HepG2 (cell line): ENCODE results near the gene PLVAP. TPM values are rescaled to one million over a fixed set of nuclear protein-coding genes. Genes with fewer than 3 reads are reported as not detected.

Experiments used
- ARID4A ChIP-seq: sonication (generic); formaldehyde crosslinking; IDR thresholded peaks from 2 replicates; pipeline ENCODE4 v1.5.0; 2020; ENCODE audit warnings: mild to moderate bottlenecking, missing genetic modification reagents, borderline replicate concordance
- BRD4 ChIP-seq: sonication (generic); formaldehyde crosslinking; IDR thresholded peaks from 2 replicates; pipeline ENCODE4 v1.4.0; 2020; ENCODE audit warnings: missing genetic modification reagents
- CREM ChIP-seq, 2 experiments: sonication (generic) in 1 of 2; formaldehyde crosslinking in 1 of 2; IDR thresholded peaks; 2 replicates each; pipeline versions ENCODE4 v1.4.0 to v1.6.1; 2016 to 2020; ENCODE audit warnings: antibody characterized with exemption in 1 of 2, mild to moderate bottlenecking in 1 of 2, missing genetic modification reagents in 1 of 2
- IRX3 ChIP-seq: sonication (generic); formaldehyde crosslinking; IDR thresholded peaks from 2 replicates; pipeline ENCODE4 v1.8.1; 2023; ENCODE audit warnings: mild to moderate bottlenecking, low read depth, missing genetic modification reagents, borderline replicate concordance
- KDM3A ChIP-seq: IDR thresholded peaks from 2 replicates; pipeline ENCODE4 v1.6.1; 2018; ENCODE audit warnings: low read depth, missing compliant biosample characterization
- MED8 ChIP-seq: sonication (generic); formaldehyde crosslinking; IDR thresholded peaks from 2 replicates; pipeline ENCODE4 v1.8.1; 2023; ENCODE audit warnings: mild to moderate bottlenecking, missing genetic modification reagents; ENCODE audit not compliant: insufficient replicate concordance
- ZHX2 ChIP-seq, 2 experiments: sonication (generic) in 1 of 2; formaldehyde crosslinking in 1 of 2; IDR thresholded peaks; 2 replicates each; pipeline versions ENCODE4 v1.6.1 to v1.9.0; 2014 to 2022; ENCODE audit warnings: antibody characterized with exemption in 1 of 2, borderline replicate concordance in 1 of 2, inconsistent platforms in 1 of 2, low read depth in 1 of 2, missing genetic modification reagents in 1 of 2
- ZNF264 ChIP-seq: sonication (generic); formaldehyde crosslinking; IDR thresholded peaks from 2 replicates; pipeline ENCODE4 v1.4.0; 2020; ENCODE audit warnings: missing genetic modification reagents
- ZNF280B ChIP-seq: sonication (generic); formaldehyde crosslinking; IDR thresholded peaks from 2 replicates; pipeline ENCODE4 v1.5.0; 2020; ENCODE audit warnings: missing genetic modification reagents, mild to moderate bottlenecking, borderline replicate concordance
- ZNF574 ChIP-seq: sonication (generic); formaldehyde crosslinking; IDR thresholded peaks from 2 replicates; pipeline ENCODE4 v1.4.0; 2020; ENCODE audit warnings: missing genetic modification reagents
- polyA plus RNA-seq, 8 experiments: library from polyadenylated mRNA; depleted of rRNA in 3 of 8; stranded (reverse) in 7 of 8; unstranded in 1 of 8; fragments of >200 nt; fragmentation: Illumina TruSeq in 4 of 8; extraction: Trizol in 4 of 8; gene quantifications; 2 replicates each; pipeline versions ENCODE4 v1.2.1 to v1.2.3, GENCODE V29; 2011 to 2016; ENCODE audit warnings: low read depth in 4 of 8, missing spikeins in 1 of 8, mixed read lengths in 1 of 8; ENCODE audit not compliant: insufficient read depth in 1 of 8
- total RNA-seq, 5 experiments: library from RNA; depleted of rRNA; stranded (reverse); fragments of >200 nt; fragmentation: Illumina TruSeq; extraction: Trizol; gene quantifications; 2 replicates each; pipeline ENCODE4 v1.2.3, GENCODE V29; 2016; ENCODE audit warnings: low read depth in 1 of 5

PLVAP gene
- total and polyA plus RNA-seq, 2 of the 13 experiments (the other 11 are each of a cell fraction or from before 2014, with no cell fraction given): 0.26 TPM; not detected in 1

- peak; percentile 90 for TF ChIP-seq ZNF574 (CRISPR knock-in tag)
- TF ChIP-seq ZNF280B: no peak
- peak; percentile 94 for TF ChIP-seq ARID4A (CRISPR knock-in tag)
- TF ChIP-seq ZHX2 (IDR thresholded peaks at IDR 0.05; ENCODE audit: low read depth): 0 out of 2 replicates have a peak, but pooled peaks have one; percentile 40
- no peak for TF ChIP-seq ZHX2 (CRISPR knock-in tag; IDR thresholded peaks at IDR 0.05; ENCODE audit: borderline replicate concordance)
- peak; percentile 71; the same call in 1 of the 2 replicates for TF ChIP-seq IRX3 (CRISPR knock-in tag)
- TF ChIP-seq ZNF264 (CRISPR knock-in tag): 0 out of 2 replicates have a peak, but pooled peaks have one; percentile 24
- TF ChIP-seq MED8 (CRISPR knock-in tag): no peak
- TF ChIP-seq BRD4 (CRISPR knock-in tag): peak; percentile 42; the same call in 1 of the 2 replicates
- TF ChIP-seq KDM3A (CRISPR knock-in tag): no peak
- peak; percentile 63 for TF ChIP-seq CREM (IDR thresholded peaks at IDR 0.05)
- TF ChIP-seq CREM (CRISPR knock-in tag; IDR thresholded peaks at IDR 0.05): no peak
Observed at GRCh38 chr19:17334414-17335409, 42.4 kb downstream of the PLVAP start, which contains the start of gene ANO8 (continued).
